HUDEP-2 (cell line): ENCODE results near the gene ESPNL.

Experiments used
- DNase-seq, 76 experiments: peaks; one replicate each; lab custom pipeline; 2025; ENCODE audit not compliant: unreplicated experiment in 76 of 76; lab: John Stamatoyannopoulos, UW

The ESPNL gene

DNA sequence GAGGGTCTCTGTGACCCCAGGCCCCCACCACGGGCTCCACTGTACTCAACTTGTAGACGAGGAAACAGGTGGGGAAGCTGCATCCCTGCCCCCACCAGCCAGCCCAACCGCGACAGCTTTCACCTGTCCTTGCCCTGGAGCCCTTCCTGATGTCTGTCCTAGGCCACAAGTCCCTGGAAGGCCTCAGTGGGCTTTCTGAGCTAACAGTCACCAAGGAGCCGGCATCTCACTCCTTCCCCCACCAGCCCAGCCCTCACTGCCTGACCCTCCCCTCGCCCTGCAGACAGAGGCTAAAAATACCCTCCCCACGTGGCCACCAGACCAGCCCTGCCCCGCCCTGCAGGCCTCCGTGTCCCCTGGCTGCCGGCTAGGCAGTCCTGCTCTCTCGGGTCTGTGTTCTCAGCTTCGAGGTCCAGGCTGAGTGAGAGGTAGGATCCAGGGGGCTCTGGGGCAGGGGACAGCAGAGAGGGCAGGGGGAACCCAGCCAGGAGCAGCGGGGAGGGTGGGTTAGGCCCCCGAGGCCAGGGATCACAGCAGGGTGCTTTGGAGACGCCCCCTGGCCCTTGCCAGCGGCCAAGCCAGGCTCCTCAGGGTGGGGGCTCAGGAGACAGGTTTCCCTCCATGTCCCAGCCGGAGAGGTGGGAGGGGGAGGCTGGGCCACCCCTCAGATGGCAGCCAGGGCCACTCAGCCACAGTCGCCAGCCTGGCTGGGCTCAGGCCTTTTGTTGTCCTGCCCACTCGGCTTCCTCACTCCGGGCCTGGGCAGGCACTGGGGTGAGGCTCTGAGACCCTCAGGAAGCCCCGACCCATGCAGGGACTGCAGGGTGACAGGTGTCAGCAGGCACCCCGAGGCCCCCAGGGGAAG is 38.4 kb downstream of the ESPNL start, which contains the start of gene KLHL30:
KLHL30 (plus strand) TSS at position 338 of the 865 bp plus-strand sequence. CDS start 2,087 bp downstream, outside the sequence.
- DNase-seq, result no peak

- DNase-seq, result peak in 19 of 76 experiments; percentile 4 to 43 (median 22)
Observed at GRCh38 chr2:238139196-238140039, 39.3 kb downstream of the ESPNL start.

DNA sequence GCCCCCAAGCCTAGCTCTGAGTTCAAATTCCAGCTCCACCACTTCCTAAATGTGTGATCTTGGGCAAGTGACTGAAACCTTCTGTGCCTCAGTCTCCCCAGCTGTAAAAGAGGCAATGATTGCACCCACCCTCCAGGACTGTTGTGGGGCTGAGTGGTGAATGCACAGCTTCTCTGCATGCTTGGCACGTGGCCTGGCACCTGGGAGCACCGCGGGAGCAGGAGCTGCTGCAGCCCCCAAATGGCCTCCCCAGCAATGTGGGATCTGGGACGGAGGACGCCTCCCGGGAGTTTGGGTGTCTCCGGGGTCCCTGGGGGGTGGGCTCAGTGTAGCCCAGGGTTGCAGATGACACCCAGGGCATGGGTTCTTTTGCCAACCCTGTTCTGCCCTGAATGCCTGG is 39.9 kb downstream of the ESPNL start:
- DNase-seq, result no peak

DNA sequence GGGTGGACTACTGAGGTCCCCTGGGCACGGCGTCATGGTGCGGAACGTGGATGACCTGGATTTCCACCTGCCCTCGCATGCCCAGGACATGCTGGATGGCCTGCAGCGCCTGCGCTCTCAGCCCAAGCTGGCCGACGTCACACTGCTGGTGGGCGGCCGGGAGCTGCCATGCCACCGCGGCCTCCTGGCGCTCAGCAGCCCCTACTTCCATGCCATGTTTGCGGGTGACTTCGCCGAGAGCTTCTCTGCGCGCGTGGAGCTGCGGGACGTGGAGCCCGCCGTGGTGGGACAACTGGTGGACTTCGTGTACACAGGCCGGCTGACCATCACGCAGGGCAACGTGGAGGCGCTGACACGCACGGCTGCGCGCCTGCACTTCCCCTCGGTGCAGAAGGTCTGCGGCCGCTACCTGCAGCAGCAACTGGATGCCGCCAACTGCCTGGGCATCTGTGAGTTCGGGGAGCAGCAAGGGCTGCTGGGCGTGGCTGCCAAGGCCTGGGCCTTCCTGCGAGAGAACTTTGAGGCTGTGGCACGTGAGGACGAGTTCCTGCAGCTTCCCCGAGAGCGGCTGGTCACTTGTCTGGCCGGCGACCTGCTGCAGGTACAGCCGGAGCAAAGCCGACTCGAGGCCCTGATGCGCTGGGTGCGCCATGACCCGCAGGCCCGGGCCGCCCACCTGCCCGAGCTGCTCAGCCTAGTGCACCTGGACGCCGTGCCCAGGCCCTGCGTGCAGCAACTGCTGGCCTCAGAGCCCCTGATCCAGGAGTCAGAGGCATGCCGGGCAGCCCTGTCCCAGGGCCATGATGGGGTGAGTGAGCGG is 40.8 kb downstream of the ESPNL start:
- no peak for DNase-seq

DNA sequence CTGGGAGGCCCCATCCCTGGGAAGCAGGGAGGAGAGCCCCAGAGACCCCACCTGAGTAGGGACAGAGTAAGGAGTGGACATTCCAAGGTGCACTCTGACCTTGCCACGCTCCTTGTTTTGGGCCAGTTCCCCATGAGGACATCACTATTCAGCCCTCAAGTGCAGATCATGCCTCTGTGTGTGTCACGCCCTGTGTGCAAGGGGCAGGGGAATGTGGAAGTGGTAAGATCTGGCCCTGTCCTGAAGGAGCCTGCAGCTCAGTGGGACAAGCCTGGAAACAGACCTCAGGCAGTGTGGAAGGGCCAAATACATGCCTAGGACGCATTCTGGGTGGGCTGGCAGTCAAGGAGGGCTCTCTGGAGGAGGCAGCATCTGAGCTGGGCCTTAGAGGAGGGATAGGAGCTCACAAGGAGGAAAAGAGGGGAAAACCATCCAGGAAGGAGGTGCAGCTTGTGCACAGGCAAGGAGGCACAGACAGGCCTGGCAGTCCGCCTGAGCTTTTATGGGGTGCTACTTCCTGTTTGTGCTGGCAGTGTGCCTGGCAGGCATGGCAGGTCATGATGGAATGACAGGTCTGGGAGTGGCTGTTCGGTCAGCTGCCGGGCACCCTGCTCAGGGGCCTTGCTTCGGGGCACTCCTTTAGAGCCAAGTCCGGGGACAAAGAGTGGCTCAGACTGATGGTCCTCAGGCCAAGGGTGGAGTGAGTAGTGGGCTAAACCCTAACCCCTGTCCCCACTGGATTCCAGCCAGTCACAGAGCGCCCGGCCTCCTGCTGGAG is 41.6 kb downstream of the ESPNL start:
- DNase-seq, result peak in 62 of 76 experiments; percentile 16 to 70 (median 46)

DNA sequence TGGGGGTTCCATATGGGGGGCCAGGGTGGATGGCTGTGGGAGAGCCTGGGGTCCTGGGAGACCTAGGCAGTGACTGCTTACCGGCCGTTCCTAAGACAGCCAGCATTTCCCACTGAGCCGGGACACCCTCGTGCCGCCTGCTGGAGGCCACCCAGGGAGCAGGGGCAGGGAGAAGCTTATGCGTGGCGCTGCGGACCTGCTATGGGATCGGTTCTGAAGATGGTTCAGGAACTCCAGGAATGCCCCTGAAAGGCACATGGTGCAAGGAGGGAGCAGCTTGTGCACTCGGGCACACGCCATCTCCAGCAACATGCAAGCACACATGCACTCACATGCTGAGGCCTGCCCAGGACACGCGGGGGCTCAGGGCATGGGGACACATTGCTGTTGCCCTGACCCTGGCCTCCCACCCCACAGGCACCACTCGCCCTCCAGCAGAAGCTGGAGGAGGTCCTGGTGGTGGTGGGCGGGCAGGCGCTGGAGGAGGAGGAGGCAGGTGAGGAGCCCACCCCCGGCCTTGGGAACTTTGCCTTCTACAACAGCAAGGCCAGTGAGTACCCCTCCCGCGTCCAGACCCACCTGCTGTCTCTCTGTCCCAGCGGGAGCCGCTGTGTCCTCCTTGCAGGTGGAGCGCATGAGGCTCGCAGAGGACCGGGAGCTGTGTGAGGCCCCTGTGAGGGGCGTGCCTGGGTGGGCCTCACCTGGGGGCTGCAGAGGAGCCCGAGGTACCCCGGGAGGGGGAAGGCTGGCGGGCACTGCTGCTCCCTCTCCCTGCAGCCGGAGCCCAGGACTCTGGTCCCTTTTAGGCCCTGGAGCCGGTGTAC is 42.5 kb downstream of the ESPNL start:
- no peak for DNase-seq

- DNase-seq, result peak in 3 of 76 experiments; percentile 17 to 25 (median 17)
Observed at GRCh38 chr2:238143239-238143951, 43.3 kb downstream of the ESPNL start.

DNA sequence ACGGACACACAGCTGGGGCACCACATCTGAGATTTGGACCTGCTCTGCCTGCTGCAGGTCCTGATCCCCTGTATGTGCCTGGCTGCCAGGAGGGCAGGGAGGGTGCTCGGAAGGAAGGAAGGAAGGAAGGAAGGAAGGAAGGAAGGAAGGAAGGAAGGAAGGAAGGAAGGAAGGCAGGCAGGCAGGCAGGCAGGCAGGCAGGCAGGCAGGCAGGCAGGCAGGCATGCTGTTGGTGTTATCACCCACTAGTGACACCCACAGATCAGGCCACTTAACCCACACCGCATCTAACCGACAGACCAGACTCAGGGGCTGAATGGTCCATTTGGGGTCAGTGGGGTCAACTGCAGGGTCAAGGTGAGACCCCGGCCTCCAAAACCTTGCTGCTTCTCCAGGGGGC is 44.1 kb downstream of the ESPNL start:
- DNase-seq, result no peak

GRCh38 chr2:238145046-238145445 is 44.9 kb downstream of the ESPNL start:
- no peak for DNase-seq

DNA sequence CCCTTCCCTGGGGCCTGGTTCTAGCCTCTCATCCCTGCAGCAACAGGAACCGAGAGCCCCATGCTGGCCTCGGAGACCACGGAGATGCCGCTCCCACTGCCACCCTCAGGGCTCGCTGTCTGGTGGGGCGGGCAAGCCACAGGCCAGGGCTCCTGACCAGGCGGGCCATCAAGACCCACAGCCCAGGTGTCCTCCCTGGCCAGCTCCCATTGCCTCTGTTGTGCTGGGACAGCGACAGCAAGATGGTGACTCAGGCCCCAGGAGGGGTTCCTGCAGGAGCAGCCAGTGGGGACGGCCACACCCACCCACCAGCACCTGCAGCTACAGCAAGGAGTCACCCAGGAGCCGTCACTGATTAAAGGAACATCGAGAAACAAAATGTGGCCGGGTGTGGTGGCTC is 45.7 kb downstream of the ESPNL start:
- DNase-seq, result no peak

DNA sequence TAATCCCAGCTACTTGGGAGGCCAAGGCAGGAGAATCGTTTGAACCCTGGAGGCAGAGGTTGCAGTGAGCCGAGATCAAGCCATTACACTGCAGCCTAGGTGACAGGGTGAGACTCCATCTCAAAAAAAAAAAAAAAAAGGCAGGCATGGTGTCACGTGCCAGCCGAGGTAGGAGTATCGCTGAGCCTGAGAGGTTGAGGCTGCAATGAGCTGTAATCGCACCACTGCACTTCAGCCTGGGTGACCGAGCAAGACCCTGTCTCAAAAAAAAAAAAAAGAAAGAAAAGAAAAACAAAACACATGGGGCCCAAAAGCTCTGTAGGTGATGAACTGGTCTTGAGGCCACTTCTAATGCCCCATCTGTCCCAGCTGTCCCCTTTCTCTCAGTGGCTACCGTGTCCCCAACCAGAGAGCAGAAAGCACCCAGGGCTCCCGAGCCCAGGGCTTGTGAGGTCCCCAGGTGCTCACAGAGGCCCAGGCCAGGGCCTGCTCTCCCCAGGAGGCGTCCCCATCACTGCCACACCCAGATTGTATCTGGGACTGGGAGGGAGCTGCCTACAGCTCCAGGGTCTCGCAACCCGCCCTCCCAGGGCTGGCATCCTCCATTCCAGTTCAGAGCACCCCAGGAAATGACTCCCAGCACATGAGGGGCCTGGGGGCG is 46.9 kb downstream of the ESPNL start:
- DNase-seq, result no peak

DNA sequence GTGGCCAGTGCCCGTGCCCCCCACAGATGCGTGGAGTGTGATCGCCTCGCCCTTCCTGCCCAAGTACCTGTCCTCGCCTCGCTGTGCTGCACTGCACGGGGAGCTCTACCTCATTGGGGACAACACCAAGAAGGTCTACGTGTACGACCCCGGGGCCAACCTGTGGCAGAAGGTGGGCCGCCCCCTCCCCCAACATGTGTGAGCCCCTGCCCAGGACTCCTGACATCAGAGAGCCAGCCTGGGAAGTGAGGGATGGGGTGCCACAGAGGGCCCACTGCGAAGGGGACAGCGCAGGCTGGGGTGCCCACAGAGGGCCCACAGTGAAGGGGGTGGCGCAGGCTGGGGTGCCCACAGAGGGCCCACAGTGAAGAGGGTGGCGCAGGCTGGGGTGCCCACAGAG is 48.8 kb downstream of the ESPNL start:
- DNase-seq, result no peak

DNA sequence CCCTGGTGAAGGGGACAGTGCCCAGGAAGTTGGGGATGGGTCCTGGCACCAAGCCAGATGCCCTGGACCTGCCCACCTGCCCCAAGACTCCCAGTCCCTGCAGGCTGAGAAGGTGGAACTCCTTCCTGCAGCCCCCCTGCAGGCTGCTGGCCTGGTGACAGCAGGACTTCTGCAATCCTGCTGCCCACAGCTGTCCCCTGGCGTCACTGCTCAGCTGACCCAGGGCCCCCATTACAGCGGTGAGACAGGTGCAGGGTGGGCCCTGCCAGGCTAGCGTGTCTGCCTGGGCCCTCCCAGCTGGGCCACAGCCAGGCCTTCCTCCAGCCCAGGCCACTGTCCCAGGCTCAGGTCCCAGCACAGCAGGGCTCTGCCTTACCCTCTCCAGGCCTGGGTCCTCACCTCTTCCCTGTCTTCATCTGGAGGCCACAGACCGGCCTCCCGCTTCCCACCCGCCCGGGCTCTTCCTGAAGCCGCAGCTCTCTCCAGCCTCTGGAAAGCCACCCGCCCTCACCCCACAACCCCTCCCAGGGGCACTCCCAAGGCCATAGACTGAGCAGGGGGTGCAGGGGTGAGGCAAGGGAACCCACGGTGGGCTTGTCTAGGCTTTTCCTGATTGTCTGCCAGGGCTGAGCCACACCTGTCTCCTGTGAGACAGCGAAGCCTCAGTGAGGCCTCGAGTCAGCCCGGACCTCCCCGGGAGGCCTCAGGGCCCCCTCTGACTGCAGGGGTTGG is 49.9 kb downstream of the ESPNL start:
- DNase-seq, result no peak

- no peak for DNase-seq
Observed at GRCh38 chr2:238150686-238151085, 50.5 kb downstream of the ESPNL start.

GRCh38 chr2:238151205-238151604 is 51.1 kb downstream of the ESPNL start:
- DNase-seq, result no peak

DNA sequence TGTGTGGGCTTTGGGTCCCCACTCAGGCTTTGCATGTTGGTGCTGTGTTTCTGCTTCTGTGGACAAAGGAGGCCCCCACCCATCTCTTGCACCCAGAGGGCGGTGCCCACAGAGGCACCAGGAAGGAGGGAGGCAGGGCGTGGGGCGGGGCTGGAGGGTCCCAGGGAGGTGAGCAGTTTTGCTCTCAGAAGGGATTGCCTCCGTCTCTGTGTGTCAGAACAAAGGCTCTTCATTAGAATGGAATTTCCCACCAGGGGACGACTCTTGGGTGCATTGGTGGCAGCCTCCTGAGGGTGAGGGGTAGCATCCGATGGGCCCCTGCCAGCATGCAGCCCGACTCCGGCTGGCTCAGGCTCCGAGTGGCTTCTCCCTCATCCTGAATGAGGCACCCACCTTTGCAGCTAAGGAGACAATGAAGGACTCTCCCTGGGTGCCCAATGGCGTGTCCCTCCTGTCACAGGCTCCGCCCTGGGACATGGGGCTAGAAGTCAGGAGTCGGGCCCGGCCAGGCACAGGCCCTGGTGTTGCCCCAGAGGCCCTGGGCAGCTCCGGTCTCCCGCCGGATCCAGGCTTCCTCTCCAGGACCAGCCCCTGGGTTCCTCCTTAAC is 51.6 kb downstream of the ESPNL start:
- no peak for DNase-seq
